Chondrocyte (in vitro differentiated cells): Measurements from ENCODE around the gene TBC1D4. TPM values are rescaled to one million over a fixed set of nuclear protein-coding genes. Genes with fewer than 3 reads are reported as not detected.

Source experiments
- DNase-seq: peaks from one replicate; pipeline ENCODE4 v3.0.0; 2021; ENCODE audit warnings: mixed read lengths, low spot score
- H3K27ac Mint-ChIP-seq: one replicate; pipeline ENCODE4 v1.8.0; 2021; ENCODE audit warnings: mild to moderate bottlenecking, moderate library complexity, mixed read lengths; ENCODE audit not compliant: unreplicated experiment
- H3K27me3 Mint-ChIP-seq: 2 replicates; pipeline ENCODE4 v1.8.0; 2021; ENCODE audit warnings: low read depth, mixed read lengths
- H3K36me3 Mint-ChIP-seq: 2 replicates; pipeline ENCODE4 v1.8.0; 2021; ENCODE audit warnings: low read depth, mixed read lengths
- H3K4me1 Mint-ChIP-seq: 2 replicates; pipeline ENCODE4 v1.8.0; 2021; ENCODE audit warnings: low read depth, mild to moderate bottlenecking, mixed read lengths
- H3K4me3 Mint-ChIP-seq: one replicate; pipeline ENCODE4 v1.8.0; 2021; ENCODE audit warnings: mild to moderate bottlenecking, moderate library complexity, mixed read lengths; ENCODE audit not compliant: unreplicated experiment
- H3K9me3 Mint-ChIP-seq: 2 replicates; pipeline ENCODE4 v1.8.0; 2021; ENCODE audit warnings: low read depth, mixed read lengths
- CTCF ChIP-seq: fragments of 200-600 bp; sonication (generic); IDR thresholded peaks from 2 replicates; pipeline ENCODE4 v1.5.0; 2021; ENCODE audit warnings: antibody characterized with exemption, mild to moderate bottlenecking, moderate library complexity
- total RNA-seq: library from RNA; stranded (reverse); gene quantifications from 3 replicates; pipeline ENCODE4 v1.2.1, GENCODE V29; 2021

TBC1D4 gene
- total RNA-seq, 1 donor from 2014 or later, result 5.7 TPM

- TF ChIP-seq CTCF, result no peak
- Mint-ChIP-seq H3K36me3 (peaks cover 4% of the 10 kb centered on the region), H3K4me3 (no peak overlapping the region), H3K27me3 (no peaks in the 10 kb centered on the region), H3K4me1 (peaks cover 18% of the 10 kb centered on the region), H3K9me3 (no peaks in the 10 kb centered on the region), H3K27ac (no peak overlapping the region)
- no peak for DNase-seq
These were observed 151.2 kb downstream of the TBC1D4 start for GRCh38 chr13:75330770-75331169.

- peaks cover 18% of the 10 kb centered on the region for H3K4me1 Mint-ChIP-seq
- no peaks in the 10 kb centered on the region for H3K9me3 Mint-ChIP-seq
- H3K27ac Mint-ChIP-seq, result peak overlapping the region; percentile 50
- H3K36me3 Mint-ChIP-seq, result no peaks in the 10 kb centered on the region
- DNase-seq, result no peak
- TF ChIP-seq CTCF, result no peak
- H3K4me3 Mint-ChIP-seq, result no peak overlapping the region
- H3K27me3 Mint-ChIP-seq, result no peaks in the 10 kb centered on the region
These were observed 152.2 kb downstream of the TBC1D4 start for GRCh38 chr13:75329723-75330122.

- Mint-ChIP-seq H3K4me3 (no peak overlapping the region), H3K9me3 (no peaks in the 10 kb centered on the region), H3K4me1 (peaks cover 22% of the 10 kb centered on the region), H3K27me3 (no peaks in the 10 kb centered on the region), H3K36me3 (no peaks in the 10 kb centered on the region), H3K27ac (no peak overlapping the region)
- no peak for DNase-seq
- TF ChIP-seq CTCF, result no peak
These were observed 152.9 kb downstream of the TBC1D4 start for GRCh38 chr13:75329097-75329496.

- H3K9me3 Mint-ChIP-seq, result no peaks in the 10 kb centered on the region
- H3K27me3 Mint-ChIP-seq, result no peaks in the 10 kb centered on the region
- H3K4me1 Mint-ChIP-seq, result peaks cover 24% of the 10 kb centered on the region
- no peak overlapping the region for H3K27ac Mint-ChIP-seq
- no peak overlapping the region for H3K4me3 Mint-ChIP-seq
- TF ChIP-seq CTCF, result no peak
- no peaks in the 10 kb centered on the region for H3K36me3 Mint-ChIP-seq
- no peak for DNase-seq
These were observed 154.8 kb downstream of the TBC1D4 start for GRCh38 chr13:75327135-75327510.

GRCh38 chr13:75326173-75327134 lies 155.5 kb downstream of the TBC1D4 start:
- H3K4me3 Mint-ChIP-seq, result no peak overlapping the region
- H3K4me1 Mint-ChIP-seq, result peaks cover 24% of the 10 kb centered on the region
- DNase-seq, result no peak
- no peaks in the 10 kb centered on the region for H3K27me3 Mint-ChIP-seq
- no peaks in the 10 kb centered on the region for H3K36me3 Mint-ChIP-seq
- H3K27ac Mint-ChIP-seq, result peak overlapping the region; percentile 46
- no peaks in the 10 kb centered on the region for H3K9me3 Mint-ChIP-seq
- no peak for TF ChIP-seq CTCF
